Kidney epithelial cell (primary cell): ENCODE data around the gene R3HDML. TPM values are rescaled to one million over a fixed set of nuclear protein-coding genes. Genes with fewer than 3 reads are reported as not detected.

Experiments used
- DNase-seq: peaks from one replicate; pipeline ENCODE4 v3.0.0-alpha.2; 2010; ENCODE audit warnings: low read depth
- H3K27me3 ChIP-seq: 2 replicates; pipeline ENCODE4 v1.6.0; 2011; ENCODE audit warnings: low read length; ENCODE audit not compliant: control insufficient read depth, insufficient read depth
- H3K36me3 ChIP-seq: 2 replicates; pipeline ENCODE4 v1.5.1; 2011; ENCODE audit warnings: low read length; ENCODE audit not compliant: control insufficient read depth, insufficient read depth
- H3K4me3 ChIP-seq: 2 replicates; pipeline ENCODE4 v1.5.1; 2011; ENCODE audit warnings: low read depth, mild to moderate bottlenecking, control low read depth, low read length
- CTCF ChIP-seq: IDR thresholded peaks from 2 replicates; pipeline ENCODE4 v1.5.1; 2011; ENCODE audit warnings: mild to moderate bottlenecking, moderate library complexity, low read length, control low read depth, inconsistent platforms; ENCODE audit not compliant: insufficient read depth, poor library complexity, severe bottlenecking
- total RNA-seq: library from RNA; depleted of rRNA; stranded (reverse); fragments of >200 nt; gene quantifications from 2 replicates; pipeline ENCODE4 v1.2.3, GENCODE V29; 2015

Gene R3HDML
- total RNA-seq, 1 donor from 2014 or later, result not detected

DNA sequence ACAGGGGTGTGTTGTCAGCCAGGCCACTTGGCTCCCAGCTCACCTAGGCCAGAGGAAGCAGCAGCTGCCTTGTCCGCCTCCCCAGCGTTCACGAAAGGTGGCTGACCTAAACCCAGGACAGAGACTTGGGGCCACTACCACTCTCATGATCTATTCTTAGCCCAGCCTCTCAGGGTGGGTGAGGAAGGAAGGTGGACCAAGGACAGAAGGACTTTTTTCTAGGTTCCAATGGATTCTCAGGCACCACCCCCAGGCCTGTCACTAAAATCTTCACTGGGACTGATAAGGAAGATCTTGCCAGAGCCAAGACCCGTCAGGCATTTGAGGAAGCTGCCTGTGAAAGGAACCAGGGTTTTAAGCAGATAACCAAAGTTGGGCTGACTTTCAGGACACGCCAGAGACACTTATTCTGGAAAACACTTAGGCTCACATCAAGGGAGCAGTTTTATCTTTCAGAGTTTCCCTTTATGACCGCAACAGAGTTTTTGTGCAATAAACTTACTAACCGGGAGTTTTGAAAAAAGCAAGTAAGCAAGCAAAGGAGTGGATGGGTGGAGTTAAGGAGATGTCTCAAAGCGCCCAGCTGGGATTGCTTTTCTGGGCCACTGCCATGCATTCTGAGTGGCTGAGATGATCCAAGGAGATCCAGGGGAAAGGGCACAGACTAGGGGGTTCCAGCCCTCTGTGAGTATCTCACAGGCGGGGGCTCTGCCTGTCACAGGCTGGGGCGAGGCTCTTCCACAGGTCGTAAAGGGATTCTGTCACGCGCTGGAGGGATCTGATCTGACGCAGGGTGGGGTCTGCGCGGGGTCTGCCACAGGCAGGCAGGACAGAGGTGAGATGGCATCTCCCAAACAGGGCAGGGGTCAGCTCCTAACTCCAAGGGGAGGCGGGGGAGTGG lies 26.8 kb upstream of the R3HDML start:
- Histone ChIP-seq H3K4me3 (peak overlapping the region; percentile 85), H3K36me3 (no peaks in the 10 kb centered on the region), H3K27me3 (no peaks in the 10 kb centered on the region)
- DNase-seq, result no peak
- TF ChIP-seq CTCF, result no peak

DNA sequence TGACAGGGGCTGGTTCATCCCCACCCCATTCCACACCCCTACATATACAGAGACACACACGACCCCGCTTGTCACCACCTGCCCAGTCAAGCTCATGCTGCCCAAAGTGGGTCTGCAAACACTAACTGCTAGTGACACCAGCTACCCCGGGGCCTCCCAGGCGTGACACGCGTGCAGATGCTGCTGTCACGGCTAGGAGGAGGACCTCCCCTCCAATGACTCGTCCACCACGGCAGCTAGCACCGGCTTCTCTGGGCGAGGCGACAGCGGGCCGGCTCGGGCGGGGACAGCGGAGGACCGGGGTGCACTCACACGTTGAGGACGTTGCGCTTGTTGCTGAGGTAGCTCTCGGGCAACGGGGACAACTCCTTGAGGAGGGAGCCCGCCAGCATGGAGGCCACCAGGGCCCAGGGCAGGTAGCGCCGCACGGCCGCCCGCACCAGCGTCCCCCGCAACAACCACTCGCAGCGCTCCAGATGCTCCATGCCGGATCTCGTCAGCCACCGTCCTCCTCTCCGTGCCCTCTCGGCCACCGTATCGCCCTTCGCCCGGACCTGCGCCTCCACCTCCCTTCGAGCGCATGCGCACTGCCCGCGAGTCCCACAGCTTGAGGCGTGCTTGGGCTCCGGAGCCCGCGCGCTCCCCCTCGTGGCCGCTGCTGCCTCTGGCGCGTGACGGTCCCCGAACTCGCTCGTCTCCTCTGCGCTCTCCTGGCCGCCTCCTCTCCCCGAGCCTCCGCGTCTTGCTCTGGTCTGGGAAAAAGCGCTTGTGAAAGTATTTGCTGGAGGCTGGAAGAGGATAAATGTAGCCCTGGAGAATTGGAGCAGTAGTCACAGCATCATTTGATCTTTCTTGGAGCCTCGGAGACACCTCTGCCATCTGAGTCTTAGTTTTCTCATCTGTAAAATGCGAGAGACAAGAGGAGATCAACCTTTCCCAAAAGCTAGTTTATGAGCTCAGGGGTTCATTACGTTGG lies 25.9 kb upstream of the R3HDML start, which contains the start of gene FITM2:
FITM2 (minus strand) TSS at position 539 of the 976 bp plus-strand sequence; CDS start at position 485, 54 bp downstream.
- Histone ChIP-seq H3K27me3 (no peaks in the 10 kb centered on the region), H3K36me3 (no peaks in the 10 kb centered on the region), H3K4me3 (peak within 1 kb of the TSS; percentile 85)
- peak; percentile 76 for DNase-seq
- TF ChIP-seq CTCF, result peak; percentile 93

DNA sequence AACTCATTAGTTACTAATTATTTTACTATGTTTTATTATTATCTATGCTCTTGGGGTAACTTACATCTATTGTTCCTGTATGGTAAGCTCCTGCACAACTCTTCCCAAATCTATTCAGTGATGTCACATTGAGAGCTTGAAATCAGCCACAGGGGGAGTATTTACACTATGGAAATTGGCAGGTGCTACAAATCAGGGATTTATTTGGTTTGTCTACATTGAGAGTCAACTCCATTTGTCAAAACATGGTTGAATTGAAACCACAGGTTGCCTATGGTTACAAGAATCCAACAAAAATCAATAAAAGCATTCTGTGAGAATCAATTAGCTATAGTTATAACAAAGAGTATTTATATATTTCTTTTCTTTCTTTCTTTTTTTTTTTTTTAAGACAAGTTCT lies 22.0 kb upstream of the R3HDML start:
- no peak for TF ChIP-seq CTCF
- Histone ChIP-seq H3K4me3 (no peak overlapping the region), H3K27me3 (no peaks in the 10 kb centered on the region), H3K36me3 (no peaks in the 10 kb centered on the region)
- DNase-seq, result no peak

DNA sequence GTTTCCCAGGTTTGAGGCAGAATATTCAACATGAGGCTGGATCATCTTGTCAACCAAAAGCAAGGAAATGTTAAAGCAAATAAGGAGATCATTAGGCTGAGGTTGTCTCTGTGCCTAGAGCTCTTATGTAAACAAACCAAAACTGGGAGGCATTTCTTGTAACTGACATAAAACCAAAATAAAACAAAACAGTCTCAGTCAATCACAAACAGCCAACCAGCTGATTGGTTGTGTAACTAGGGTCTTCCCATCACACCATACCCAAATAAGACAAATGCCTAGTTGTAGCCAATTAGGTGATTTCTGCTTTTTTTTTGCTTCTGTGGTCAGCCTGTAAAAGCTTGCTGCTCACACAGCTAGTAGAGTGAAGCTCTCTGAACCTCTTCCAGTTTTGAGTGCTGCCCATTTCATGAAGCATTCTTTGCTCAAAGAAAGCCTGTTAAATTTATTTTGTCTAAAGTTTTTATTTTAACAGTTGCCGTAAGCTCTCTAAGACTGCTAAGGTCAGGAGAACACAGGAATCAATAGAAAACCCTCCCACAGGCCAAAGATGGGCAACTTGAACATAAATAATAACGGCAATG lies 16.9 kb upstream of the R3HDML start:
- no peak for DNase-seq
- Histone ChIP-seq H3K4me3 (no peak overlapping the region), H3K36me3 (no peaks in the 10 kb centered on the region), H3K27me3 (no peaks in the 10 kb centered on the region)
- no peak for TF ChIP-seq CTCF

- DNase-seq, result no peak
- Histone ChIP-seq H3K36me3 (no peaks in the 10 kb centered on the region), H3K27me3 (no peaks in the 10 kb centered on the region), H3K4me3 (no peak overlapping the region)
- no peak for TF ChIP-seq CTCF
Measured at GRCh38 chr20:44324343-44324742, 12.5 kb upstream of the R3HDML start.
